Nephron progenitor cell (in vitro differentiated cells): Measurements from ENCODE around the gene OLR1.

ENCODE experiments used
- DNase-seq: peaks from one replicate; pipeline ENCODE4 v3.0.0; 2021
- H3K27ac Mint-ChIP-seq: 2 replicates; pipeline ENCODE4 v1.8.0; 2021; ENCODE audit warnings: mild to moderate bottlenecking, moderate library complexity, mixed read lengths
- H3K27me3 Mint-ChIP-seq: 2 replicates; pipeline ENCODE4 v1.8.0; 2021; ENCODE audit warnings: mild to moderate bottlenecking, low read depth, mixed read lengths; ENCODE audit not compliant: poor library complexity
- H3K36me3 Mint-ChIP-seq: 2 replicates; pipeline ENCODE4 v1.8.0; 2021; ENCODE audit warnings: low read depth, mixed read lengths
- H3K4me1 Mint-ChIP-seq: 2 replicates; pipeline ENCODE4 v1.8.0; 2021; ENCODE audit warnings: mixed read lengths
- H3K4me3 Mint-ChIP-seq: 2 replicates; pipeline ENCODE4 v1.8.0; 2021; ENCODE audit warnings: mild to moderate bottlenecking, moderate library complexity, mixed read lengths
- H3K9me3 Mint-ChIP-seq: 2 replicates; pipeline ENCODE4 v1.8.0; 2021; ENCODE audit warnings: mild to moderate bottlenecking, moderate library complexity, mixed read lengths
- TF ChIP-seq, protein P1 (sequence below): fragments of 200-600 bp; sonication (generic); IDR thresholded peaks from 2 replicates; pipeline ENCODE4 v1.5.0; 2021; ENCODE audit warnings: antibody characterized with exemption

The OLR1 gene

GRCh38 chr12:10184261-10184843 is 12.4 kb upstream of the OLR1 start:
- no peak overlapping the region for H3K4me3 Mint-ChIP-seq
- TF ChIP-seq, protein P1, sequence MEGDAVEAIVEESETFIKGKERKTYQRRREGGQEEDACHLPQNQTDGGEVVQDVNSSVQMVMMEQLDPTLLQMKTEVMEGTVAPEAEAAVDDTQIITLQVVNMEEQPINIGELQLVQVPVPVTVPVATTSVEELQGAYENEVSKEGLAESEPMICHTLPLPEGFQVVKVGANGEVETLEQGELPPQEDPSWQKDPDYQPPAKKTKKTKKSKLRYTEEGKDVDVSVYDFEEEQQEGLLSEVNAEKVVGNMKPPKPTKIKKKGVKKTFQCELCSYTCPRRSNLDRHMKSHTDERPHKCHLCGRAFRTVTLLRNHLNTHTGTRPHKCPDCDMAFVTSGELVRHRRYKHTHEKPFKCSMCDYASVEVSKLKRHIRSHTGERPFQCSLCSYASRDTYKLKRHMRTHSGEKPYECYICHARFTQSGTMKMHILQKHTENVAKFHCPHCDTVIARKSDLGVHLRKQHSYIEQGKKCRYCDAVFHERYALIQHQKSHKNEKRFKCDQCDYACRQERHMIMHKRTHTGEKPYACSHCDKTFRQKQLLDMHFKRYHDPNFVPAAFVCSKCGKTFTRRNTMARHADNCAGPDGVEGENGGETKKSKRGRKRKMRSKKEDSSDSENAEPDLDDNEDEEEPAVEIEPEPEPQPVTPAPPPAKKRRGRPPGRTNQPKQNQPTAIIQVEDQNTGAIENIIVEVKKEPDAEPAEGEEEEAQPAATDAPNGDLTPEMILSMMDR, result no peak
- peaks cover 14% of the 10 kb centered on the region for H3K27me3 Mint-ChIP-seq
- DNase-seq, result no peak
- no peaks in the 10 kb centered on the region for H3K9me3 Mint-ChIP-seq
- peaks cover 2% of the 10 kb centered on the region for H3K4me1 Mint-ChIP-seq
- no peaks in the 10 kb centered on the region for H3K36me3 Mint-ChIP-seq
- no peak overlapping the region for H3K27ac Mint-ChIP-seq

- H3K27ac Mint-ChIP-seq, result no peak overlapping the region
- TF ChIP-seq, protein P1, result no peak
- H3K4me3 Mint-ChIP-seq, result no peak overlapping the region
- no peak for DNase-seq
- H3K27me3 Mint-ChIP-seq, result peaks cover 14% of the 10 kb centered on the region
- H3K9me3 Mint-ChIP-seq, result no peaks in the 10 kb centered on the region
- H3K36me3 Mint-ChIP-seq, result no peaks in the 10 kb centered on the region
- H3K4me1 Mint-ChIP-seq, result peaks cover 8% of the 10 kb centered on the region
Observed at GRCh38 chr12:10182354-10183049, 10.6 kb upstream of the OLR1 start.

GRCh38 chr12:10179776-10180181 is 7.8 kb upstream of the OLR1 start:
- TF ChIP-seq, protein P1, result no peak
- Mint-ChIP-seq H3K4me1 (peaks cover 8% of the 10 kb centered on the region), H3K27ac (no peak overlapping the region), H3K9me3 (no peaks in the 10 kb centered on the region), H3K4me3 (no peak overlapping the region), H3K27me3 (peaks cover 11% of the 10 kb centered on the region), H3K36me3 (no peaks in the 10 kb centered on the region)
- DNase-seq, result no peak

GRCh38 chr12:10178821-10179220 is 6.9 kb upstream of the OLR1 start, which contains the start of gene TMEM52B:
Gene TMEM52B, plus strand, starts transcription at chr12:10179032. Its CDS starts 543 bp downstream, at chr12:10179575.
- H3K27me3 Mint-ChIP-seq, result peaks cover 5% of the 10 kb centered on the region
- no peak for DNase-seq
- H3K27ac Mint-ChIP-seq, result no peak within 1 kb of the TSS
- TF ChIP-seq, protein P1, result no peak
- no peaks in the 10 kb centered on the region for H3K9me3 Mint-ChIP-seq
- peaks cover 8% of the 10 kb centered on the region for H3K4me1 Mint-ChIP-seq
- no peak within 1 kb of the TSS for H3K4me3 Mint-ChIP-seq
- no peaks in the 10 kb centered on the region for H3K36me3 Mint-ChIP-seq

DNA sequence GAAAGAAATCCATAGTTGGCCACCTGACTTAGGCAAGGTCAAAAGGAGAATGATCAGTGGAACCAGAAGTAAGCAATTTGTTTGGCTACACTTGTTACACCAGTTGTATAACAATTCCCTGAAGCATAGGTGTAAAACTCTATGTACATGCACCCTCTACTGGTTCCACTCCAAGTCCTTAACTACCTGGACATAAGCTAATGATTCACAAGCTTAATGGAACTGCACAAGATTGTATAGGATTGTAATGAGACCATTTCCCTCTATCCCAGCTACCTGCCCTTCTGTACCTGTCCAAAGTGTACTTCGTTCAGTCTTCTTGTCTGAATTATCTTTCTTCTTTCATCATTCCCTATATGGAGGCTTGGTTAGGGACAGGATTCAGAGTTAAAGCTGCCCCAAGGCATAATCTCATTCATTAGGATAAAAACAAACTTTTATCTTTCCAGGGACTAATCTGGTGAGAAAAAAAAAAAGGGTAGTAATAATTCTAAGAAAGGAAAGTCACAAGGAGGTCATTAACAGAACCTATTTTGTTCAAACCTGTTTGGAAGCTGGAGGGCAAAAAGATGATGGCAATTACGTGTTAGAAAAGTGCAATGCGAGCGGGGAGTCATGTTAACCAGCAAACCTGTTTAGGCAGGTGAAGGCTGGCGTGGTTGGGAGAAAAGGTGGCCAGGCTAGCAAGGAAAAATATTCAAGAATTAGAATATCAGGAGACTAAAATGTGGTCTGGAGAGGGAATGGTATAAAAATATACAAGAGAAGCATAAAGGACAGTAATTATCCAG is 4.1 kb upstream of the OLR1 start:
- no peak overlapping the region for H3K4me3 Mint-ChIP-seq
- H3K9me3 Mint-ChIP-seq, result no peaks in the 10 kb centered on the region
- TF ChIP-seq, protein P1, result no peak
- peaks cover 5% of the 10 kb centered on the region for H3K27me3 Mint-ChIP-seq
- no peaks in the 10 kb centered on the region for H3K36me3 Mint-ChIP-seq
- no peak for DNase-seq
- H3K4me1 Mint-ChIP-seq, result peaks cover 8% of the 10 kb centered on the region
- H3K27ac Mint-ChIP-seq, result no peak overlapping the region
